ENCODE results near the gene MDFI. TPM values are rescaled to one million over a fixed set of nuclear protein-coding genes. Genes with fewer than 3 reads are reported as not detected.

The MDFI gene
- total RNA-seq, 1 experiment from 2014 or later, result 59.1 TPM

GRCh38 chr6:41677124-41677921 lies 39.1 kb downstream of the MDFI start:
- H3K9me3 Mint-ChIP-seq (ENCODE audit: unreplicated experiment), result no peaks in the 10 kb centered on the region
- H3K4me1 Mint-ChIP-seq (ENCODE audit: insufficient read depth, unreplicated experiment), result no peaks in the 10 kb centered on the region
- POLR2A ChIA-PET, result no interaction called here

GRCh38 chr6:41678511-41679084 lies 40.3 kb downstream of the MDFI start:
- Mint-ChIP-seq H3K27me3 (ENCODE audit: insufficient read depth, unreplicated experiment) (no peaks in the 10 kb centered on the region), H3K36me3 (ENCODE audit: insufficient read depth, unreplicated experiment) (peaks cover 11% of the 10 kb centered on the region), H3K4me3 (ENCODE audit: unreplicated experiment) (no peak overlapping the region), H3K9me3 (ENCODE audit: unreplicated experiment) (no peaks in the 10 kb centered on the region), H3K27ac (ENCODE audit: low read depth, unreplicated experiment) (no peak overlapping the region), H3K4me1 (ENCODE audit: insufficient read depth, unreplicated experiment) (no peaks in the 10 kb centered on the region)
- CTCF ChIA-PET, result interaction anchor here (0.5 to 5.0 kb wide), 11 partner anchors 33 to 310 kb away, joined by 3 to 124 read pairs (median 4); no protein-coding TSS in a partner anchor
- no peak for TF ChIP-seq CTCF (IDR thresholded peaks at IDR 0.05; ENCODE audit: unreplicated experiment)
- BruUV-seq (replicated peaks), result no TSS peak
- DNase-seq (ENCODE audit: unreplicated experiment), result no peak
- intact Hi-C loops (cut with micrococcal nuclease), result no loop called here
- POLR2A ChIA-PET, result interaction anchor here (1.0 to 3.0 kb wide), 2 partner anchors 55 to 76 kb away, joined by 4 to 14 read pairs; no protein-coding TSS in a partner anchor

More at GRCh38 chr6:41677124-41677921, 39.1 kb downstream of the MDFI start:
- Mint-ChIP-seq H3K27ac (ENCODE audit: low read depth, unreplicated experiment) (no peak overlapping the region), H3K36me3 (ENCODE audit: insufficient read depth, unreplicated experiment) (peaks cover 6% of the 10 kb centered on the region), H3K27me3 (ENCODE audit: insufficient read depth, unreplicated experiment) (peaks cover 2% of the 10 kb centered on the region), H3K4me3 (ENCODE audit: unreplicated experiment) (no peak overlapping the region)
- no peak for TF ChIP-seq CTCF (IDR thresholded peaks at IDR 0.05; ENCODE audit: unreplicated experiment)
- BruUV-seq (replicated peaks), result no TSS peak
- DNase-seq (ENCODE audit: unreplicated experiment), result no peak
- CTCF ChIA-PET, result interaction anchor here (1.3 to 5.0 kb wide), 2 partner anchors 73 to 75 kb away, joined by 4 to 124 read pairs; no protein-coding TSS in a partner anchor
- intact Hi-C loops (cut with micrococcal nuclease), result no loop called here

GRCh38 chr6:41679696-41680095 lies 41.4 kb downstream of the MDFI start:
- no peak for DNase-seq (ENCODE audit: unreplicated experiment)
- H3K9me3 Mint-ChIP-seq (ENCODE audit: unreplicated experiment), result no peaks in the 10 kb centered on the region
- no peak overlapping the region for H3K27ac Mint-ChIP-seq (ENCODE audit: low read depth, unreplicated experiment)
- BruUV-seq (replicated peaks), result no TSS peak
- no peak for TF ChIP-seq CTCF (IDR thresholded peaks at IDR 0.05; ENCODE audit: unreplicated experiment)
- H3K36me3 Mint-ChIP-seq (ENCODE audit: insufficient read depth, unreplicated experiment), result peaks cover 18% of the 10 kb centered on the region
- H3K27me3 Mint-ChIP-seq (ENCODE audit: insufficient read depth, unreplicated experiment), result no peaks in the 10 kb centered on the region
- intact Hi-C loops (cut with micrococcal nuclease), result loop anchor here (5.0 kb wide), 1 partner anchor 98 kb away; the partner anchor contains the start of gene FRS3
- ChIA-PET CTCF (interaction anchor here (0.5 to 5.0 kb wide), 12 partner anchors 8 to 588 kb away, joined by 3 to 124 read pairs (median 4); no protein-coding TSS in a partner anchor), POLR2A (interaction anchor here (3.0 kb wide), 1 partner anchor 77 kb away, joined by 14 read pairs; no protein-coding TSS in a partner anchor)
- H3K4me1 Mint-ChIP-seq (ENCODE audit: insufficient read depth, unreplicated experiment), result no peaks in the 10 kb centered on the region
- no peak overlapping the region for H3K4me3 Mint-ChIP-seq (ENCODE audit: unreplicated experiment)
